CD8-positive, alpha-beta memory T cell (primary cell): Measurements from ENCODE around the gene DFFB. TPM values are rescaled to one million over a fixed set of nuclear protein-coding genes. Genes with fewer than 3 reads are reported as not detected.
A peak's percentile ranks its signal among the peaks of the same experiment; 100 is the strongest.

Experiments used
- CTCF ChIA-PET: fragments of 350-600 bp; sonication (Branson Sonifier 250); formaldehyde crosslinking; loops from one replicate; lab custom pipeline; 2021; ENCODE audit warnings: antibody characterized with exemption; lab: Charles Lee
- POLR2A ChIA-PET: fragments of 350-600 bp; sonication (Branson Sonifier 250); formaldehyde crosslinking; loops from one replicate; lab custom pipeline; 2021; ENCODE audit warnings: antibody characterized with exemption; lab: Charles Lee
- DNase-seq, 5 donors: peaks; one replicate each; pipeline versions ENCODE4 v3.0.0 to v3.0.0-alpha.2; 2020 to 2022; ENCODE audit warnings: mixed read lengths in 1 of 5
- H3K27ac ChIP-seq: one replicate; pipeline ENCODE4 v1.7.0; 2013; ENCODE audit warnings: low read depth, mild to moderate bottlenecking, low read length, moderate library complexity
- H3K27me3 ChIP-seq: 2 replicates; pipeline ENCODE4 v1.7.0; 2013; ENCODE audit warnings: low read length, mild to moderate bottlenecking; ENCODE audit not compliant: insufficient read depth, poor library complexity, severe bottlenecking
- H3K36me3 ChIP-seq: 2 replicates; pipeline ENCODE4 v1.7.0; 2013; ENCODE audit warnings: mild to moderate bottlenecking, low read length, moderate library complexity; ENCODE audit not compliant: insufficient read depth
- H3K4me1 ChIP-seq: 2 replicates; pipeline ENCODE4 v1.7.0; 2013; ENCODE audit warnings: mild to moderate bottlenecking, low read length, moderate library complexity; ENCODE audit not compliant: insufficient read depth
- H3K4me3 ChIP-seq: 2 replicates; pipeline ENCODE4 v1.7.0; 2013; ENCODE audit warnings: mild to moderate bottlenecking, low read length
- H3K9me3 ChIP-seq: 2 replicates; pipeline ENCODE4 v1.7.0; 2013; ENCODE audit warnings: mild to moderate bottlenecking, low read length
- H3K27ac Mint-ChIP-seq, 8 donors: one replicate each; pipeline ENCODE4 v1.8.0; 2020 to 2021; ENCODE audit warnings: mixed read lengths in 8 of 8, mild to moderate bottlenecking in 6 of 8, inconsistent platforms in 3 of 8, moderate library complexity in 3 of 8
- H3K27me3 Mint-ChIP-seq, 2 donors: one replicate each; pipeline ENCODE4 v1.8.0; 2020 to 2021; ENCODE audit warnings: mixed read lengths in 2 of 2, mild to moderate bottlenecking in 1 of 2, moderate library complexity in 1 of 2
- H3K36me3 Mint-ChIP-seq, 3 donors: one replicate each; pipeline ENCODE4 v1.8.0; 2020 to 2021; ENCODE audit warnings: mixed read lengths in 3 of 3, inconsistent platforms in 1 of 3, mild to moderate bottlenecking in 1 of 3
- H3K4me1 Mint-ChIP-seq, 3 donors: one replicate each; pipeline ENCODE4 v1.8.0; 2020 to 2021; ENCODE audit warnings: mixed read lengths in 3 of 3, inconsistent platforms in 1 of 3, mild to moderate bottlenecking in 1 of 3
- H3K4me3 Mint-ChIP-seq, 7 donors: one replicate each; pipeline ENCODE4 v1.8.0; 2020 to 2021; ENCODE audit warnings: mixed read lengths in 7 of 7, mild to moderate bottlenecking in 6 of 7, moderate library complexity in 4 of 7, inconsistent platforms in 2 of 7
- H3K9me3 Mint-ChIP-seq, 5 donors: one replicate each; pipeline ENCODE4 v1.8.0; 2020 to 2022; ENCODE audit warnings: mixed read lengths in 5 of 5, mild to moderate bottlenecking in 3 of 5, moderate library complexity in 2 of 5, inconsistent platforms in 1 of 5
- polyA plus RNA-seq: library from polyadenylated mRNA; unstranded; fragments of 300-500 nt; fragmentation: Illumina TruSeq; gene quantifications from one replicate; pipeline ENCODE4 v1.2.3, GENCODE V29; 2021
- total RNA-seq, 2 experiments: library from RNA; stranded (reverse); gene quantifications; one replicate each; pipeline ENCODE4 v1.2.3, GENCODE V29; 2021

DFFB gene
- total and polyA plus RNA-seq, 3 experiments from 2014 or later: 8.3 to 14.6 (median 10.9) TPM

DNA sequence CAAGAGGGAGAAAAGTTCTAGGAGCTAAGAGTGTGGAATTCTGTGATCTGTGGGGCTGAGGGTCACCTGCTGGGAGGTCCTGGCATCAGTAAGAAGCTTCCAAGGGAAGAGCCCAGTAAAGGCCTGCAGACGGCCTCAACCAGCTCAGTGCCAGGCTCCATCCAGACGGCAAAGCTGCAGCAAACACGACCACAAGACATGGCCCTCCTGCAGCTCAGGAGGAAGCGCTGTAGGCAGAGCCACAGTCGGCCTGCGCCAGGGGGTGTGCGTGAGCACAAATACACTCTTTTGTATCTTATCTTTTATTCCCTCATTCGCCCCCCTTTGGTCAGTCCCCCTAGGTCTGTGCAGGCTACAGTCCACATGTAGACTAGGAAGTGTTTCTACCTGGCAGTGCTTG, 29.4 kb downstream of the DFFB start:
- Histone ChIP-seq H3K4me1 (peaks cover 8% of the 10 kb centered on the region), H3K27me3 (no peaks in the 10 kb centered on the region), H3K9me3 (no peaks in the 10 kb centered on the region), H3K36me3 (peaks cover 24% of the 10 kb centered on the region), H3K27ac (no peak overlapping the region), H3K4me3 (no peak overlapping the region)
- Mint-ChIP-seq H3K4me1 (peaks cover 15 to 41% (median 21%) of the 10 kb centered on the region in 3 donors), H3K9me3 (no peaks in the 10 kb centered on the region), H3K27me3 (no peaks in the 10 kb centered on the region), H3K36me3 (peaks cover 5 to 77% (median 20%) of the 10 kb centered on the region in 3 donors), H3K27ac (peak overlapping the region in 5 of 8 donors; percentile 18 to 64 (median 36)), H3K4me3 (no peak overlapping the region)
- CTCF ChIA-PET: no interaction called here
- DNase-seq: no peak
- POLR2A ChIA-PET: no interaction called here

DNA sequence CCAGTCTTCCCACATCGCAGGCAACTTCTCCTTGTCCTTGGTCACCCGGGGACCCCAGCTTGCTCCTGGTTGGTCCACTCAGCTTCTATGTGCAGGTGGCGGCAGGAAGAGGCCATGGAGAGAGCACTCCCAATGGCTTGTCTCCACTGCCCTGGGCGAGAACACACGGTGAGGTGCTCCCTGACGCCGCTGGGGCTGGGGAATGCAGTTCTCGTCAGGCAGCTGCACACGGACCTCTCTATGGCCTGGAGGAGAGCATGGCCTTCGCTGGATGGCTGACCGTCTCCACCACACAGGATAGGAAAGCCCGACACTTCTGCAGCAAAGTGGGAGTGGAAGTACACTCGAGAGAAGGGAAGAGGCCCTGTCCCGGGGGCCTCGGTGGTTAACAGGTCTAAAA, 31.0 kb downstream of the DFFB start:
- H3K36me3 ChIP-seq: peaks cover 24% of the 10 kb centered on the region
- peak in 1 of 5 donors; percentile 37 for DNase-seq
- H3K27me3 Mint-ChIP-seq: no peaks in the 10 kb centered on the region
- H3K27ac Mint-ChIP-seq: peak overlapping the region in 1 of 8 donors; percentile 17
- H3K4me1 Mint-ChIP-seq: peaks cover 19 to 46% (median 26%) of the 10 kb centered on the region in 3 donors
- no peaks in the 10 kb centered on the region for H3K9me3 Mint-ChIP-seq
- CTCF ChIA-PET: no interaction called here
- H3K4me1 ChIP-seq: peaks cover 8% of the 10 kb centered on the region
- POLR2A ChIA-PET: interaction anchor here (0.5 kb wide), 1 partner anchor 16 kb away, joined by 3 read pairs; no protein-coding TSS in a partner anchor
- H3K9me3 ChIP-seq: no peaks in the 10 kb centered on the region
- H3K36me3 Mint-ChIP-seq: peaks cover 2 to 76% (median 22%) of the 10 kb centered on the region in 3 donors
- H3K4me3 Mint-ChIP-seq: no peak overlapping the region
- no peak overlapping the region for H3K27ac ChIP-seq
- no peak overlapping the region for H3K4me3 ChIP-seq
- no peaks in the 10 kb centered on the region for H3K27me3 ChIP-seq

DNA sequence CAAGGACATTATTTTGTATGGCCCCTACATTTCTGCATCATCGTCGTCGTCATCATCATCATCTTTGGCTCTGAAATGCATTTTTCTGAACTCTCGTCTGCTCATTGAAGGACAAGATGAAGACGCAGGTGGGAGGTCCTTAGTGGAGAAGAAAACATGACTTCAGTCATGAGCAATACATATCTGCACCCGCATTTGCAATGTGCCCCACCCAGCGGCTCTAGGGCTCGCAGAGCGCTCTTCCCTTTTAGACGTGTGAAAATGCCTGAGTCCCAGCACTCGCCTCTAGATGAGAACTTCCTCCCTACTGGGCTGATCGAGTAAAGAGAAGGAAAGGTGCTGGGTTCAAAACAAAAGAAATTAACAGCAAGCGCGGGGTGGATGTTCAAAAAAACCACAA, 32.7 kb downstream of the DFFB start:
- Mint-ChIP-seq H3K4me1 (peaks cover 19 to 43% (median 24%) of the 10 kb centered on the region in 3 donors), H3K4me3 (peak overlapping the region; percentile 60 to 89 (median 77)), H3K27me3 (no peaks in the 10 kb centered on the region), H3K9me3 (no peaks in the 10 kb centered on the region), H3K27ac (peak overlapping the region; percentile 84 to 97 (median 92)), H3K36me3 (peaks cover 0 to 66% (median 17%) of the 10 kb centered on the region in 3 donors)
- peaks cover 24% of the 10 kb centered on the region for H3K36me3 ChIP-seq
- ChIA-PET POLR2A (interaction anchor here (2.5 kb wide), 1 partner anchor 10 kb away, joined by 14 read pairs; the partner anchor contains the start of gene C1orf174), CTCF (interaction anchor here (1.1 kb wide), 1 partner anchor 13 kb away, joined by 4 read pairs; no protein-coding TSS in a partner anchor)
- peaks cover 8% of the 10 kb centered on the region for H3K4me1 ChIP-seq
- H3K27me3 ChIP-seq: no peaks in the 10 kb centered on the region
- peak overlapping the region; percentile 20 for H3K27ac ChIP-seq
- no peaks in the 10 kb centered on the region for H3K9me3 ChIP-seq
- peak in 2 of 5 donors; percentile 33 to 60 for DNase-seq
- H3K4me3 ChIP-seq: no peak overlapping the region

DNA sequence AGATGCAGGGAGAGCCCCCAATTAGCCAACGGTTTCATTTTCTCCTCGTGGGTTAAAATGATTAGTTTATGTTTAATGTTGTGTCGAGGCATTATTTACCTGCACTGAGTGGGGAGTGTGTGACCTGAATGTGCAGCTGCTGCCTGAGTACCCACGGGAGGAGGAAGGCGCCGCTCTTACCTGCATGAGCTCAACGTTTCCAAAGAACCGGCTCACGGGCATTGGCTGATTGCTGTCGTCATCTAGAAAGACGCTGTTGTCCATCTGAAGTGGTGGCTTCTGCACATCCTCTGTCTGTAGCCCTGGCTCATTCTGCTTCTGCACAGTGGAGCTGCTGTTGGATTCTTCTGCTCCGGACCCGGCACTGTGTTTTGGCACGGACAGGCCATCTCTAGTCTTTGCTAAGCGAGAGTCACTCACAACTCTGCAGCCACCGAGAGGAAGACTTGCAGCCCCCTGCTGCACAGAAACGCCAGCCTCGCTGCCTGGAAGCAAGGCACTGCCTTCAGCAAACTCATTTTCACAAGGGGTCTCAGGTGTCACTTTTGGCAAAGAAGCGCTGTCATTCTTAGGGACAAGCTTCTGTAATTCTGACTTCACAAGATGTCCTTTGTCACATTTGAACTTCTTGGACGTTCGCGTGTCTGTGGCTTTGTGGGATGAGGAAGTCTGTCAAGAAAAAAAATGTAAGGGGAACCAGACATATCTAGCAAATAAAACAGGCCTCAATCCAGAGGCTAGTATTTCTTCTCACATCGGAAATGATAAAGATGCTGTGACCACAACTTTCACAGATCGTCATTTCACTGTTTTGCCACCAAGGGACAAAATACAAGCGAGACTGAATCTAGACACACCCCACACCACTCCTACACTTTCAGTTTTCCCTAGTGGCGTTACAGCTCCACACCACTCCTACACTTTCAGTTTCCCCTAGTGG, 33.4 kb downstream of the DFFB start:
- H3K4me3 Mint-ChIP-seq: peak overlapping the region; percentile 70 to 89 (median 78)
- no peaks in the 10 kb centered on the region for H3K27me3 Mint-ChIP-seq
- Histone ChIP-seq H3K36me3 (peaks cover 26% of the 10 kb centered on the region), H3K27ac (peak overlapping the region; percentile 20), H3K4me1 (peaks cover 8% of the 10 kb centered on the region), H3K9me3 (no peaks in the 10 kb centered on the region), H3K27me3 (no peaks in the 10 kb centered on the region), H3K4me3 (no peak overlapping the region)
- ChIA-PET CTCF (interaction anchor here (1.1 kb wide), 2 partner anchors 10 to 12 kb away, joined by 3 to 4 read pairs; no protein-coding TSS in a partner anchor), POLR2A (interaction anchor here (2.5 kb wide), 1 partner anchor 9 kb away, joined by 14 read pairs; the partner anchor contains the start of gene C1orf174)
- H3K4me1 Mint-ChIP-seq: peaks cover 19 to 43% (median 24%) of the 10 kb centered on the region in 3 donors
- peak in 2 of 5 donors; percentile 41 to 49 for DNase-seq
- no peaks in the 10 kb centered on the region for H3K9me3 Mint-ChIP-seq
- peak overlapping the region; percentile 84 to 97 (median 92) for H3K27ac Mint-ChIP-seq
- peaks cover 0 to 65% (median 16%) of the 10 kb centered on the region in 3 donors for H3K36me3 Mint-ChIP-seq

DNA sequence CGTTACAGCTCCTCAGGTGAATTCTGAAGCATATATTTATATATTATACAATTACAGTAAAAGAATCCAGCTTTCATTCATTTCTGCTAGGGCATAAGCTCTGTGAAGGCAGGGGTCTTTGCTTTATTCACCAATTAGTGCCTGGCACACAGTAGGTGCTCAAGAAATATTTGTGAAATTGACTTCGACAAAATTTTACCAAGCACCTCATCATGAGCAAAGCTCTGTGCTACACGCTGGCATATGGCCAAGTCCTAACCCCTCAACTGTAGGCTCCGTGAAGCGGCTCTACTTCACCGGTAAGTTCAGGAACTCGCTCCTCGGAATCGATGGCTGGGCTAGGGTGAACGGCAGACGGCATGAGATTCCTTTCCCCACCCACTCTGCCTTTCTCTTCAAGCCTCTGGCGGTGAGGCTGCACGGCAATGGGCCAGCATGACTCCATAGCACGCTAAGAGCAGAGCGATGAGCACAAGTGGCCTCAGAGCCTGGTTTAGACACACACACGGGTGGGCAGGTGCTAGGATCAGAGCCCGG, 34.1 kb downstream of the DFFB start:
- Mint-ChIP-seq H3K4me3 (peak overlapping the region in 2 of 7 donors; percentile 51 to 78), H3K4me1 (peaks cover 21 to 49% (median 26%) of the 10 kb centered on the region in 3 donors), H3K36me3 (peaks cover 0 to 64% (median 15%) of the 10 kb centered on the region in 3 donors), H3K27me3 (no peaks in the 10 kb centered on the region), H3K9me3 (no peaks in the 10 kb centered on the region), H3K27ac (peak overlapping the region in 4 of 8 donors; percentile 54 to 92 (median 88))
- H3K9me3 ChIP-seq: no peaks in the 10 kb centered on the region
- peak in 1 of 5 donors; percentile 51 for DNase-seq
- no peaks in the 10 kb centered on the region for H3K27me3 ChIP-seq
- peaks cover 8% of the 10 kb centered on the region for H3K4me1 ChIP-seq
- H3K27ac ChIP-seq: no peak overlapping the region
- POLR2A ChIA-PET: interaction anchor here (2.5 kb wide), 1 partner anchor 9 kb away, joined by 14 read pairs; the partner anchor contains the start of gene C1orf174
- peaks cover 26% of the 10 kb centered on the region for H3K36me3 ChIP-seq
- CTCF ChIA-PET: interaction anchor here (1.1 kb wide), 2 partner anchors 10 to 12 kb away, joined by 3 to 4 read pairs; no protein-coding TSS in a partner anchor
- no peak overlapping the region for H3K4me3 ChIP-seq

DNA sequence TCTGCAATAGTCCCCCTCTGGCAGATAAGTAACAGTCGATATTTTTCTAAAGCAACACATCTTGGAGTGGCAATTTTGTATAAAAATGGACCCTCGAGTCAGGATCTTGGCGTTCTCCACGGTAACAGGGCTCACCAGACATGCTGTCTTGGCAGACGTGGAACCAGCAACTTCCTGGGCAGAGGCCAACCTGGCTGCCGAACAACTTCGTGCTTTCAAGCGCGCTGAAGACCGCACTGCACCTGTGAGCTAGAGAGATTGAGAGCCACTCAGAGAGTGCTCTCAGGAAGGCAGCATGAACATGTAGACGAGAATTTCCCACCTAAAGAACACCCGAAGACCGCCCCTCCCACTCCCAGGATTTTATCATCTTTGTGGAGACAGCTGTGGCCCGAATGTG, 35.5 kb downstream of the DFFB start:
- Histone ChIP-seq H3K27me3 (no peaks in the 10 kb centered on the region), H3K27ac (no peak overlapping the region), H3K9me3 (peaks cover 4% of the 10 kb centered on the region), H3K4me1 (peaks cover 8% of the 10 kb centered on the region), H3K4me3 (no peak overlapping the region), H3K36me3 (peaks cover 26% of the 10 kb centered on the region)
- H3K4me1 Mint-ChIP-seq: peaks cover 29 to 57% (median 39%) of the 10 kb centered on the region in 3 donors
- H3K27ac Mint-ChIP-seq: peak overlapping the region; percentile 15 to 92 (median 68)
- peak overlapping the region in 1 of 7 donors; percentile 24 for H3K4me3 Mint-ChIP-seq
- no peaks in the 10 kb centered on the region for H3K27me3 Mint-ChIP-seq
- CTCF ChIA-PET: no interaction called here
- no peak for DNase-seq
- peaks cover under 1 to 6% (median 3%) of the 10 kb centered on the region in 5 donors for H3K9me3 Mint-ChIP-seq
- POLR2A ChIA-PET: no interaction called here
- H3K36me3 Mint-ChIP-seq: peaks cover 1 to 63% (median 20%) of the 10 kb centered on the region in 3 donors

DNA sequence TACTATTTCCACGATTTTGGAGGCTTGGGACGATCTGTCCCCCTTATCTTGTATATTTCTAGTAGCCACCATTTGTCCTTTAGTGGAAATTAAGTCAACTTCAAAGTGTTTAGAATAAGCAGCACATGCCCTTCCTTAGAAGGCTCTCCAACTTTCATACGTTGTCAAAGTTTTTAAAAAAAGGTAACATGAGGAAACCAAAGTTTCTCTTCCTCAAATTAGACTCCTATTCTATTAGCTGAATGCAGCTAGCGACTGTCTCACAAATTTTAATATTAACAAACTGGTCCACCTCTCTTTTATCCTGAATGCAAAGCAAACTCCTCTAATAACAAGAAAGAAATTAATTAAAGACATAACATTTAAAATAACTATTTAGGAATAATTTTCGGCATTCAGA, 35.9 kb downstream of the DFFB start:
- Mint-ChIP-seq H3K4me3 (peak overlapping the region in 1 of 7 donors; percentile 24), H3K4me1 (peaks cover 32 to 57% (median 43%) of the 10 kb centered on the region in 3 donors), H3K27ac (peak overlapping the region in 4 of 8 donors; percentile 15 to 56 (median 32)), H3K36me3 (peaks cover 5 to 61% (median 18%) of the 10 kb centered on the region in 3 donors), H3K9me3 (peaks cover 2 to 7% (median 6%) of the 10 kb centered on the region in 5 donors), H3K27me3 (no peaks in the 10 kb centered on the region)
- ChIA-PET POLR2A (no interaction called here), CTCF (interaction anchor here (1.8 kb wide), 1 partner anchor 36 kb away, joined by 3 read pairs; the partner anchor contains the start of genes CEP104 and DFFB)
- DNase-seq: no peak
- peaks cover 9% of the 10 kb centered on the region for H3K9me3 ChIP-seq
- peaks cover 8% of the 10 kb centered on the region for H3K4me1 ChIP-seq
- H3K27ac ChIP-seq: no peak overlapping the region
- H3K36me3 ChIP-seq: peaks cover 22% of the 10 kb centered on the region
- H3K27me3 ChIP-seq: no peaks in the 10 kb centered on the region
- no peak overlapping the region for H3K4me3 ChIP-seq
